Anterior cingulate cortex (tissue), 58 donors: ENCODE measurements around the gene ADK.

Source experiments
- DNase-seq, 58 donors: peaks; one replicate each; lab custom pipeline; 2025; lab: John Stamatoyannopoulos, UW

ADK gene

DNA sequence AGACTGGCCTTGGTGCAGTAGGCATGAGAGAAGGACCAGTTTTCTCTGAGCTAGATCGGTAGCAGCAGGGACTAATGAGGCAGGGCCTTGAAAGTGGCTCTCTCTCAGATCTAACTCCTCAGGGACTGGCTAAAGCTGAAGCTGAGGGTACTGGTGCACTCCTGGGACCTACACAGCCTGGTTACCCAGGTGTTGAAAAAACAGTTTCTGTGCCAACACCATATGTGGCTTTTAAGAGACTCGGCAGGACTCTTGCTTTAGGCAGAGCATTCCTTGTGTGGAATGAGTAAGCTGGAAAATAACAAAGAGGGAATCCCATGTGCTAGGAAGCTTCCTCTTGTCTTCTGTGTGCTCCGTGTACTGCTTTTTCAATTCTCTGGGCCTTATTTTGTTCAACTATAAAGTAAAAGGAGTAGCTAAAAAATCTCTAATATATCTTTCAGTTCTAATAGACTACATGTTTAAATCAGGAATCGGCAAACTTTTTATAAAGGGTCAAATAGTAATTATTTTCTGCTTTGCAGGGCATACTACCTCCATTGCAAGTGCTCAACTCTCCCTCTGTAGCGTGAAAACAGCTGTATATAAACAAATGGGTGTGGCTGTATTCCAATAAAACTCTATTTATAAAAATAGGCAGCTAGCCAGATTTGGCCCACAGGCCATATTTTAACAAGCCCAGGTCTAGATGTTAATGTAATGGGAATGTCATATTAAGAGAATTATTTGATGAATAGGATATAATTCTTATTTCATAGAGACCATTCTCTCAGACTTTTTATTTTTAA is 489.3 kb downstream of the ADK start:
- no peak for DNase-seq

GRCh38 chr10:74641659-74642058 is 490.6 kb downstream of the ADK start:
- no peak for DNase-seq

GRCh38 chr10:74642901-74643595 is 492.0 kb downstream of the ADK start:
- DNase-seq = no peak

DNA sequence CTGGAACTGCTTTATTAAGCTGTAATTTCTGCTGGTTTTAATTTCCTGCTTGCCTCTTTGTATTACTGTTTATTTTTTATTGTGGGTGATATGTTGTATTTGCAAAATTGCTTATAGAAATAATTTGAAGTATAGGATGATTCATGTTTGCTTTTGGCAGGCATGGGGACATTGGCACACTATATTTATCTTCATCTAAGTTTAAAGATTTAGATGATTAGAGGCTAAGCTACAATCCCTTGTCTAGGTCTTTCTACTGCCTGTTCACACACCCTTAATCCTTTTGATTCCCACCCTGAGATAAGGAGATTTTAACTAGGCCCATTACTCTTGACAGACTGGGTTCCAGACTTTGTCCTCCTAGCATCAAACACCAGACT is 492.6 kb downstream of the ADK start:
- DNase-seq = no peak

- no peak for DNase-seq
Measured at GRCh38 chr10:74644738-74645137, 493.7 kb downstream of the ADK start.

DNA sequence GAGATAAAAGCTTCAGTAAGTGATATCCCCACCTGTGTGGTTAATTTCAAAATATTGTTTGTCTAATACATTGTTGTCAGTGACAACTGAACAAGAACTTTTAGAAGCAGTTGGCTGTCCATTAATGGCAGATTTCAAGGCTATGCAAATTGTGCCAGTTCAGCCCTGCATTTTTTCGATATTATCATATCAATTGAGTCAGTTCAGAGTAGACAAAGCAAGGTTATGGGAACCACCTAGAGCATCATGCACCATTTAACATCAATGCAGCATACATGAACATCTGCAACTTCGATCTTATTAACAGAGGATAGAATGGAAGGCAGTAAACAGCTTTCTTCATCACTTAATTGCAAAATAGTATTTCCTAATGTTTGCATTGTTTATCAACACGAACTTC is 494.7 kb downstream of the ADK start:
- DNase-seq = no peak

DNA sequence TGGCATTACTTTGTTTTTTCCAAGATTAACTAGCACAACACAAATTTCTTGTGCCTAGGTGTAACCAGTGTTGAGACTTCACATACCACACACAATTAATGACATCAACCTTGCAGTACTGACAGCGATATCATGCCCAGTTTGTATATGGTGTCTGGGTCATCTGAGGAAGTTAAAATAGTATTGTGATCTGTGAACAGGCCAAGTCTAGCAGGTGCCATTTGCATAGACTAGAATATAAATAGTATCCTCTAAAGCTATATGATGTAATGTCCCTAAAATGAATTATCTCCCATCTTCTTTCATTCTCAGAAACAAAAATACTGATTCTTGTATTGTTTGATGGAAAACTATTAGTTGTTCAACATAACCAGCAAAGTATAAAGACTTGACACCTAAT is 499.6 kb downstream of the ADK start:
- no peak for DNase-seq

DNA sequence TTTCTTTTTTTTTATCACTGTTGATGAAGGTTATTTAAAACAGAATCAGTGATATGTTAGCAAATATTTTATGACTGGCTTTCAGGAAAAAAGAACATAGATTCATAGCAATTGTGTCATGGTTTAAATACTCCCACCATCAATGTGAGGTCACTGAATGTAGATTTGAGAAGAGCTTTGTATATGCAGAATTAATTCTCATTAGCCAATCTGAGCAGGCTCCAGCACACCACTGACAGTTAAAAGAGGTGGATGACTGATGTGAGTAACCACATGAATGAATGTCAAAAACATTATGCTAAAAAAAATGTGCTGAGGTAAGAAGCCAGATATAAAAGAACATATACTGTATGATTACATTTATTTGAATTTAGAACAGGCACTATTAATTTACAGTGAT is 500.5 kb downstream of the ADK start:
- no peak for DNase-seq

DNA sequence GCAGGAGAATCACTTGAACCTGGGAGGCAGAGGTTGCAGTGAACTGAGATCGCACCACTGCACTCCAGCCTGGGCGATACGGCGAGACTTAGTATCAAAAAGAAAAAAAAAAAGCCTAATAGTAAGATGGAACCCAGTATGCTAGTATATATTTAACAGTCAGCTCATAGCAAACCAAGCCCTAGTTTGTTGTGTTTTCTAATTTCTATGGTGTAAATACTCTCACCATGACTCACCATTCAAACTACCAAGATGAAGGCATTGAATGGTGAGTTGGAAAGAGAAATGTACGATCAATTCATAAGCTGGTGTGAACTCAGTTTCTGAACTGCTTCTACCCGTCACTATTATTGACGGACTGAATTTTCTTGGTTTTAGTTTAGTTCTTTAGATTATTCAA is 501.6 kb downstream of the ADK start:
- DNase-seq = no peak

DNA sequence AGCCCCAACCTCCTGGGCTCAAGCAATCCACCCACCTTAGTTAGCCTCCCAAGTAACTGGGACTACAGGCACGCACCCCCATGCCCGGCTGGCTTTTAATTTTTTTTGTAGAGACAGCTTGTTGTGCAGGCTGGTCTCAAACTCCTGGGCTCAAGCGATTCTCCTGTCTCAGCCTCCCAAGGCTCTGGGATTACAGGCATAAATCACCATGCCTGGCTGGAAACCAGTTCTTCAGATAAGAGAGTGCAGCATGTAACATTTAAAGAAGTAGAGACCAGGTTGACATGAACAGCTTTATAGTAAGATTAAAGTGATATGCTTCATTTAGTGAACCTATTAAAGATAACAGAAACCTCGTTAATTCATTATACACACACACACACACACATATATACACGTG is 507.5 kb downstream of the ADK start:
- DNase-seq = no peak

DNA sequence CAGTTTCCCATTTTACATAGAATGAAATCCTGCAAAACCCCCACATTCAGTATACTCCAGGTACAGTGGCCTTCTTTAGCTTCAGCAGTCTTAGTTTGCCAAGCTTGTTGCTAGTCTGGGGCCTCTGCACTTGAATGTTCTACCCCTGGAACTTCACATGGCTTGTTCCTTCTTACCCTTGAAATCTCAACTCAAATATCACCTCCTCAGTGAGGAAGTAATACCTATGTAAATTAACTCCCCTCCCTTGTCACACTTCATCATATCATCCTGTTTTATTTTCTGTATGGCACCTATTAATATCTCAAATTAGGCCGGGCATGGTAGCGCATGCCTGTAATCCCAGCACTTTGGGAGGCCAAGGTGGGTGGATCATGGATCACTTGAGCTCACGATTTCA is 511.6 kb downstream of the ADK start:
- no peak for DNase-seq

- no peak for DNase-seq
Measured at GRCh38 chr10:74669210-74669609, 518.2 kb downstream of the ADK start.

GRCh38 chr10:74671716-74672115 is 520.7 kb downstream of the ADK start:
- no peak for DNase-seq

GRCh38 chr10:74672430-74673165 is 521.6 kb downstream of the ADK start:
- no peak for DNase-seq

GRCh38 chr10:74674927-74675326 is 523.9 kb downstream of the ADK start:
- no peak for DNase-seq

GRCh38 chr10:74675484-74675883 is 524.5 kb downstream of the ADK start:
- no peak for DNase-seq

DNA sequence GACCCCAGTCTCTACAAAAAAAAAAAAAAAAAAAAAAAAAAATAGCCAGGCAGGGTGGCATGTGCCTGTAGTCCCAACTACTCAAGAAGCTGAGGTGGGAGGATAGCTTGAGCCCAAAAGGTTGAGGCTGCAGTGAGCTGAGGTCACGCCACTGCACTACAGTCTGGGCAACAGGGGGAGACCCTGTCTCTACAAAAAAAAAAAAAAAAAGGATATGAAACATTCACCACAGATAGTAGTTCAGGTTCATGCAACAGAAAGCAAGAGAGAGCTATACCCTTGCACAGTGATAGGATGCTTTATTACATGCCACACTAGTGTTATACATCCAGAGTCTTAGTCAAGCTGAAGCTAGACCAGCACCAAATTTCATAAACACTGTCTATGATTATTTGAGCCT is 526.9 kb downstream of the ADK start:
- no peak for DNase-seq

DNA sequence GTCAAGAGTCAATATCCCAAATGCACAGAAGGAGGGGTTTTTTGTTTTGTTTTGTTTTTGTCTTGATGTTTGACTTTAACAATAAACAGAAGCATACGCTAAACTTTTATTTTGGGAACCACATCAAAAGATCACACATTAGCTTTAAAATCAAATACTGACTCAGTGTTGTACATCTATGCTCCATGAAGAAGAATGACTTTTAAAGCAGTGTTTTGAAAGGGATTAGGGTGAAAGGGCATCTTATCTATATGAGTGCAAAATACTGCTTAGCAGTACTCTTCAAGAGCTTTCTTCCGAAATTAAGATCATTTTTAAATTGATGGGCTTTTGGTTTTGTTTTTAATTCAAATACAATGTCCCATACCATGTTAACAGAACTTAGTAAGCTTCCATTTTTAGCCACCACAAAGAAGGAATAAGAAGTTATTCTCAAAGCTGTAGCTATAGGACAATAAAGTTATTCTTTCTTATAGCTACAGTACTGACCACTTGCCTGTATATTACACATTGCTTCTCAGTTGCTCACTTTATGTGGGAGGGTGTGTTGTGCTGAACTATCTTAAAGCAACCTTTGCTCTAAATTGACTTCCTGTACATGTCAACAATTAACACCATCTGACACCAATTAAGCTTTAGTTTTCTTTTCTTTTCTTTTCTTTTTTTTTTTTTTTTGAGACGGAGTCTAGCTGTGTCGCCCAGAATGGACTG is 531.1 kb downstream of the ADK start:
- DNase-seq = no peak

DNA sequence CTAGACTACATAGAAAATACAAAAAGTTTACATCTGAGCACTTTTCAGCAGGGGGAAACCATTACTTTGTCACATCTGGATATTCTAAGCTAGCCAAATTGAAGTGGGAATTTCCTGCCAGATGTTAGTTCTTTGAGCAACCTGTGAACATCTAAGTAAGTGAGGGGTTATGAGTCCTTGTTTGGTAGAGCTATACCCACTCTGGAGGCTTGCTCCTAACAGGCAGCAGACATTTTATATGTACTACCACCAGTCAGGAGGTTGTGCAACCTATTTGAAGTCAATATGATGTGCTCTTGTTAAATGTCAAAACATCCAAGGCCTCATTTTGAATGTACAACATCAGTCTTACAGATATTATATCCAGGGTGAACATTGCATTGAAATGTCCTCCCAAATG is 532.0 kb downstream of the ADK start:
- DNase-seq = no peak

GRCh38 chr10:74683621-74684364 is 532.8 kb downstream of the ADK start:
- DNase-seq = no peak
